MM.1S (cell line): ENCODE measurements around the gene TPX2.

Source experiments
- DNase-seq: peaks from one replicate; pipeline ENCODE4 v3.0.0-alpha.2; 2015
- H2AFZ ChIP-seq: fragments of 300-600 bp; sonication (generic); 2 replicates; pipeline ENCODE4 v1.6.0; 2016; ENCODE audit warnings: antibody characterized with exemption, low read length
- H3F3A ChIP-seq: fragments of 300-600 bp; sonication (generic); 2 replicates; pipeline ENCODE4 v1.6.1; 2016; ENCODE audit warnings: mild to moderate bottlenecking, antibody characterized with exemption, low read length, moderate library complexity, mixed read lengths; ENCODE audit not compliant: insufficient read depth
- H3K27ac ChIP-seq: fragments of 300-600 bp; sonication (generic); 2 replicates; pipeline ENCODE4 v1.5.1; 2016; ENCODE audit warnings: mild to moderate bottlenecking, low read length
- H3K27me3 ChIP-seq: fragments of 300-600 bp; sonication (generic); replicated peaks from 2 replicates; pipeline ENCODE4 v1.6.0; 2016; ENCODE audit warnings: low read length; ENCODE audit not compliant: insufficient read depth
- H3K36me3 ChIP-seq: fragments of 300-600 bp; sonication (generic); replicated peaks from 2 replicates; pipeline ENCODE4 v1.6.1; 2016; ENCODE audit warnings: mild to moderate bottlenecking, low read length, mixed read lengths; ENCODE audit not compliant: insufficient read depth
- H3K4me1 ChIP-seq: fragments of 300-600 bp; sonication (generic); 2 replicates; pipeline ENCODE4 v1.6.1; 2016; ENCODE audit warnings: low read length, mixed read lengths
- H3K4me2 ChIP-seq: fragments of 300-600 bp; sonication (generic); 2 replicates; pipeline ENCODE4 v1.6.0; 2016; ENCODE audit warnings: low read depth, low read length
- H3K4me3 ChIP-seq: fragments of 300-600 bp; sonication (generic); 2 replicates; pipeline ENCODE4 v1.5.1; 2016; ENCODE audit warnings: low read length, mixed read lengths
- H3K79me2 ChIP-seq: fragments of 300-600 bp; sonication (generic); 2 replicates; pipeline ENCODE4 v1.6.1; 2016; ENCODE audit warnings: mixed run types, low read length, mixed read lengths
- H3K9ac ChIP-seq: fragments of 300-600 bp; sonication (generic); 2 replicates; pipeline ENCODE4 v1.6.1; 2016; ENCODE audit warnings: low read length, mixed read lengths
- H3K9me2 ChIP-seq: fragments of 300-600 bp; sonication (generic); replicated peaks from 2 replicates; pipeline ENCODE4 v1.6.1; 2016; ENCODE audit warnings: mild to moderate bottlenecking, low read length, mixed read lengths; ENCODE audit not compliant: insufficient read depth
- H3K9me3 ChIP-seq: fragments of 300-600 bp; sonication (generic); replicated peaks from 2 replicates; pipeline ENCODE4 v1.6.1; 2016; ENCODE audit warnings: mild to moderate bottlenecking, low read length, mixed read lengths; ENCODE audit not compliant: insufficient read depth
- H4K20me1 ChIP-seq: fragments of 300-600 bp; sonication (generic); 2 replicates; pipeline ENCODE4 v1.6.1; 2016; ENCODE audit warnings: mild to moderate bottlenecking, low read length, moderate library complexity, mixed read lengths; ENCODE audit not compliant: insufficient read depth
- EZH2 ChIP-seq: fragments of 300-600 bp; sonication (generic); optimal IDR thresholded peaks from 2 replicates; pipeline ENCODE3; 2017; ENCODE audit warnings: low read depth, mild to moderate bottlenecking, antibody characterized with exemption, low read length, mixed read lengths
- EZH2phosphoT487 ChIP-seq: fragments of 300-600 bp; sonication (generic); IDR thresholded peaks from 2 replicates; pipeline ENCODE4 v1.6.1; 2018; ENCODE audit warnings: antibody characterized with exemption, low read length
- TF ChIP-seq, protein P1 (sequence below): fragments of 300-600 bp; sonication (generic); IDR thresholded peaks from 2 replicates; pipeline ENCODE4 v1.5.1; 2016; ENCODE audit warnings: antibody characterized with exemption, low read length, mixed read lengths

The TPX2 gene

DNA sequence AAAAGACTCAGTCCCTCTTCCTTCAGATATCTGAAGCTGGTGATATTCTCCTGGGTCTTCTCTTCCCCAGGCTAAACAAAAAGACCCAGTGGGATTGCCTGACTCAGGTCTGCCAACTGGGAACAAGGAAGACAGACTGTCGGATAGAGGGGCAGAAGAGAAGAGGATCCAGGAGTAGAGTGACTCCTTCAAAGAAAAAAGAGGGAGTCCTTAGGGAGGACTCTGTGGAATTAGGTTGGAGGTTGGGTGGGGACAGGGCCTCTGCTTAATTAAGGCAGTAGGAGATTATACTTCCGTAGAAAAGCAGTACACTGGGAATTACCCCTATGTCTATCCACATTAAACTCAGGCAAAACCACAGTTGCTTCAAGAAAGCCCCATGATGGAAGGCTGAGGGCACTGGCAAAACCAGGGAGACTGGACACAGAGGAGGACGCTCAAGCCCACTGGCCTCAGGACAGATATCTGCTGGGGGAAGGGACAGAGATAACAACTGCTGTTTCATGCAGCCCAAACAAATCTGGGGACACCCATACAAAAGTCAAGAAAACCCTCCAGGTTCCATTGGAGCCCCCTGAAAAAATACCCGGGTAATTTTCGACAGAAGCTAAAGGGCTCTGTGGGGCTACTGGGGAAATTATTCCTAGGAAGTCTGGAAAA, 22.1 kb upstream of the TPX2 start:
- H3K36me3 ChIP-seq, result peaks cover 18% of the 10 kb centered on the region; the same call in 1 of the 2 replicates
- TF ChIP-seq, protein P1, sequence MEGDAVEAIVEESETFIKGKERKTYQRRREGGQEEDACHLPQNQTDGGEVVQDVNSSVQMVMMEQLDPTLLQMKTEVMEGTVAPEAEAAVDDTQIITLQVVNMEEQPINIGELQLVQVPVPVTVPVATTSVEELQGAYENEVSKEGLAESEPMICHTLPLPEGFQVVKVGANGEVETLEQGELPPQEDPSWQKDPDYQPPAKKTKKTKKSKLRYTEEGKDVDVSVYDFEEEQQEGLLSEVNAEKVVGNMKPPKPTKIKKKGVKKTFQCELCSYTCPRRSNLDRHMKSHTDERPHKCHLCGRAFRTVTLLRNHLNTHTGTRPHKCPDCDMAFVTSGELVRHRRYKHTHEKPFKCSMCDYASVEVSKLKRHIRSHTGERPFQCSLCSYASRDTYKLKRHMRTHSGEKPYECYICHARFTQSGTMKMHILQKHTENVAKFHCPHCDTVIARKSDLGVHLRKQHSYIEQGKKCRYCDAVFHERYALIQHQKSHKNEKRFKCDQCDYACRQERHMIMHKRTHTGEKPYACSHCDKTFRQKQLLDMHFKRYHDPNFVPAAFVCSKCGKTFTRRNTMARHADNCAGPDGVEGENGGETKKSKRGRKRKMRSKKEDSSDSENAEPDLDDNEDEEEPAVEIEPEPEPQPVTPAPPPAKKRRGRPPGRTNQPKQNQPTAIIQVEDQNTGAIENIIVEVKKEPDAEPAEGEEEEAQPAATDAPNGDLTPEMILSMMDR, result no peak
- TF ChIP-seq EZH2phosphoT487 (no peak), EZH2 (no peak)
- H3K4me2 ChIP-seq, result peak overlapping the region; percentile 80
- peak overlapping the region; percentile 65 for H3K4me3 ChIP-seq
- peak overlapping the region; percentile 93 for H3K9ac ChIP-seq
- peaks cover 32% of the 10 kb centered on the region for H3K4me1 ChIP-seq
- no peaks in the 10 kb centered on the region for H4K20me1 ChIP-seq
- H3F3A ChIP-seq, result peaks cover 91% of the 10 kb centered on the region
- no peak for DNase-seq
- H3K79me2 ChIP-seq, result peaks cover 100% of the 10 kb centered on the region
- no peaks in the 10 kb centered on the region for H3K9me2 ChIP-seq
- H3K27ac ChIP-seq, result peak overlapping the region; percentile 99
- H2AFZ ChIP-seq, result no peak overlapping the region
- no peaks in the 10 kb centered on the region for H3K9me3 ChIP-seq
- H3K27me3 ChIP-seq, result no peaks in the 10 kb centered on the region

DNA sequence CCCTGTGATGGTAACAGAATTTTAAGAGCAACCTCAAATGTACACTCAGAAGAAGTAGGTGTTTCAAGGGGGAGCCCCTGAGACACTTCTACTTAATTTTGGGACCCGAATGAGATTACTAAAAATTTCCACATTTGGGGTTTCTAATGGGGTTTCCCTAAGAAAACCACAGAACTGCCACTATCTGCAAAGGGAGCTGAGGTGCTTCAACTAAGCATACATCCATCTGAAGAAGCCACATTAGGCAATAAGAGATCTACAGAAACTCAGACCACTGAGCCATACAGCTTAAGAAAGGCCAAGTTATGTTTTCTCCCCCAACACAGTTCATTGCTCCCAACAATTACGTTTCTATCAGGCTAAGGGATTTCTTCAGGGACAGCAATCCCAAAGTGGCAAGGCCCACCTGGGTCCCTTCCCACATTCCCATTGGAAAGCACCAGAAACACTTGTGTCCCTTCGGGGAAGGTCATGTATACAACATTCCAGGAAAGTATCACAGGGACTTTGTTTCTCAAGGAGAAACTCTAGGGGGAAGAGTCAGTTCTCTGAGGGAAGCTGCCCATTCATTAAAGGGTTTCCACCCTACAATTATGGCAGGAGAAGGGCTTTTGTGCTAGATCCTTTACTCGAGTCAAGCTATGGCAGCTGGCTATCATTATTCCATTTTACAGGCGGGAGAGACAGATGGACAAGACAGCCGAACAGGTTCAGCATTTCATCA, 21.4 kb upstream of the TPX2 start:
- Histone ChIP-seq H3K27ac (peak overlapping the region; percentile 99), H3K9ac (peak overlapping the region; percentile 93), H3K4me3 (peak overlapping the region; percentile 65), H3K4me2 (peak overlapping the region; percentile 80), H3F3A (peaks cover 91% of the 10 kb centered on the region), H3K4me1 (peaks cover 25% of the 10 kb centered on the region), H3K9me2 (no peaks in the 10 kb centered on the region), H3K36me3 (peaks cover 18% of the 10 kb centered on the region; the same call in 1 of the 2 replicates), H2AFZ (no peak overlapping the region), H4K20me1 (no peaks in the 10 kb centered on the region), H3K9me3 (no peaks in the 10 kb centered on the region), H3K27me3 (no peaks in the 10 kb centered on the region), H3K79me2 (peaks cover 100% of the 10 kb centered on the region)
- DNase-seq, result peak; percentile 68
- no peak for TF ChIP-seq EZH2
- TF ChIP-seq, protein P1, result no peak
- TF ChIP-seq EZH2phosphoT487, result no peak

DNA sequence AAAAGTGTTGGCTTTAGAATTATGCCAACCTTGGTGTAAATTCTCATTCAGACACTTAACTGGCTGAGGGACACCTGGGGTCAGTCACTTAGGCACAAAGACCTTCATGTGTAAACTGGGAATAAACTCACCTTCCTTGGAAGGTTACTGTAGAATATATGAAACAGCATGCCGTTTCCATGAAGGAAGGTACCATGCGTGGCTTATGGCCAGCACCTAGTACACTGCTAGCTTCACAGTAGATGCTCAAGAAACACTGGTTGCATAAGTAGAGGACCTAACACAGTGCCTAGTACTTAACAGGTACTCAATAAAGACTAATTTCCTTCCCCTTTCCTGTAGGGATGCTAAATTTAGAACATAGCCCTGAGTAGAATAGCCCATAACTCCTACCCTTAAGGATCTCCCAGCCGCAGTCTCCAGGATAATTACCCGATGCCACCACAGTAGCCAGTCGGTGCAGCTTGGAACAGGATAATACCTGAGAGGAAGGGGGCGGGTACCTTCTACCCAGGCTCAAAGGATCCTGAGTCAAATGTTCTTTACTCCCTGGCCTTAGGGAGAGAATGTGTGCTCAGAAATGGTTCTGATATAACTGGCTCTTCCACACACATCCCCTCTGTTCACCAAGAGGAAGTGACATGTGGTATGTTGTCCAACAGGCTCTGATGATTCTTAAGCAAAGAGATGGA, 20.0 kb upstream of the TPX2 start:
- TF ChIP-seq, protein P1, result no peak
- no peak for TF ChIP-seq EZH2phosphoT487
- TF ChIP-seq EZH2, result no peak
- H3K79me2 ChIP-seq, result peaks cover 93% of the 10 kb centered on the region
- H3K9me2 ChIP-seq, result no peaks in the 10 kb centered on the region
- peak overlapping the region; percentile 80 for H3K4me2 ChIP-seq
- H3K27ac ChIP-seq, result peak overlapping the region; percentile 99
- no peaks in the 10 kb centered on the region for H3K27me3 ChIP-seq
- peak; percentile 49 for DNase-seq
- peaks cover 11% of the 10 kb centered on the region; the same call in 1 of the 2 replicates for H3K36me3 ChIP-seq
- peak overlapping the region; percentile 93 for H3K9ac ChIP-seq
- peaks cover 11% of the 10 kb centered on the region for H3K4me1 ChIP-seq
- peaks cover 82% of the 10 kb centered on the region for H3F3A ChIP-seq
- H3K4me3 ChIP-seq, result peak overlapping the region; percentile 94
- H3K9me3 ChIP-seq, result no peaks in the 10 kb centered on the region
- H4K20me1 ChIP-seq, result no peaks in the 10 kb centered on the region
- H2AFZ ChIP-seq, result no peak overlapping the region
